ENCODE data around the gene BACH2. TPM values are rescaled to one million over a fixed set of nuclear protein-coding genes. Genes with fewer than 3 reads are reported as not detected.
"Not testable (repeated sequence)": the region's sequence is repeated elsewhere in the genome, so short reads cannot be mapped to it uniquely, and the experiment has no call there.

BACH2 gene
- 13.2 TPM for total RNA-seq

GRCh38 chr6:90296341-90297114 lies at the start of gene BACH2:
Gene BACH2, minus strand, starts transcription at chr6:90296843. Its CDS starts 287,999 bp downstream, at chr6:90008844.
- DNase-seq (ENCODE audit: low read depth in 2 of 3, low spot score in 2 of 3), result peak; percentile 90 to 95 (median 91)

- no peak for DNase-seq (ENCODE audit: low read depth in 2 of 3, low spot score in 2 of 3)
Measured at GRCh38 chr6:90343576-90343975, 46.9 kb upstream of the BACH2 start.

GRCh38 chr6:90338409-90338808 lies 41.8 kb upstream of the BACH2 start:
- no peak for DNase-seq (ENCODE audit: low read depth in 2 of 3, low spot score in 2 of 3)

GRCh38 chr6:90336388-90336947 lies 39.8 kb upstream of the BACH2 start:
- DNase-seq (ENCODE audit: low read depth in 2 of 3, low spot score in 2 of 3), result no peak

- DNase-seq (ENCODE audit: low read depth in 2 of 3, low spot score in 2 of 3), result no peak
Measured at GRCh38 chr6:90333928-90334327, 37.3 kb upstream of the BACH2 start.

- not testable (repeated sequence) for DNase-seq (ENCODE audit: low read depth in 2 of 3, low spot score in 2 of 3)
Measured at GRCh38 chr6:90332978-90333543, 36.4 kb upstream of the BACH2 start.

GRCh38 chr6:90329386-90330077 lies 32.9 kb upstream of the BACH2 start:
- no peak for DNase-seq (ENCODE audit: low read depth in 2 of 3, low spot score in 2 of 3)

GRCh38 chr6:90328004-90328403 lies 31.4 kb upstream of the BACH2 start:
- no peak for DNase-seq (ENCODE audit: low read depth in 2 of 3, low spot score in 2 of 3)

GRCh38 chr6:90326404-90327057 lies 29.9 kb upstream of the BACH2 start:
- DNase-seq (ENCODE audit: low read depth in 2 of 3, low spot score in 2 of 3), result no peak

- DNase-seq (ENCODE audit: low read depth in 2 of 3, low spot score in 2 of 3), result no peak
Measured at GRCh38 chr6:90323706-90324105, 27.1 kb upstream of the BACH2 start.

- no peak for DNase-seq (ENCODE audit: low read depth in 2 of 3, low spot score in 2 of 3)
Measured at GRCh38 chr6:90322976-90323474, 26.4 kb upstream of the BACH2 start.

- no peak for DNase-seq (ENCODE audit: low read depth in 2 of 3, low spot score in 2 of 3)
Measured at GRCh38 chr6:90319979-90320685, 23.5 kb upstream of the BACH2 start.

GRCh38 chr6:90319044-90319443 lies 22.4 kb upstream of the BACH2 start:
- DNase-seq (ENCODE audit: low read depth in 2 of 3, low spot score in 2 of 3), result no peak

- DNase-seq (ENCODE audit: low read depth in 2 of 3, low spot score in 2 of 3), result no peak
Measured at GRCh38 chr6:90315986-90316385, 19.3 kb upstream of the BACH2 start.

GRCh38 chr6:90315354-90315950 lies 18.8 kb upstream of the BACH2 start:
- no peak for DNase-seq (ENCODE audit: low read depth in 2 of 3, low spot score in 2 of 3)

GRCh38 chr6:90314514-90314913 lies 17.9 kb upstream of the BACH2 start:
- DNase-seq (ENCODE audit: low read depth in 2 of 3, low spot score in 2 of 3), result no peak

GRCh38 chr6:90311569-90311968 lies 14.9 kb upstream of the BACH2 start:
- no peak for DNase-seq (ENCODE audit: low read depth in 2 of 3, low spot score in 2 of 3)

- no peak for DNase-seq (ENCODE audit: low read depth in 2 of 3, low spot score in 2 of 3)
Measured at GRCh38 chr6:90305800-90306448, 9.3 kb upstream of the BACH2 start.

GRCh38 chr6:90304308-90304707 lies 7.7 kb upstream of the BACH2 start:
- no peak for DNase-seq (ENCODE audit: low read depth in 2 of 3, low spot score in 2 of 3)
